Type B pancreatic cell (in vitro differentiated cells): Measurements from ENCODE around the gene FDPS. TPM values are rescaled to one million over a fixed set of nuclear protein-coding genes. Genes with fewer than 3 reads are reported as not detected.
A peak's percentile ranks its signal among the peaks of the same experiment; 100 is the strongest.

Experiments
- DNase-seq: peaks from one replicate; pipeline ENCODE4 v3.0.0; 2021; ENCODE audit warnings: mixed read lengths; ENCODE audit not compliant: unreplicated experiment; ENCODE audit errors: extremely low spot score
- H3K27ac Mint-ChIP-seq: 2 replicates; pipeline ENCODE4 v1.8.0; 2021; ENCODE audit warnings: mild to moderate bottlenecking, mixed read lengths
- H3K27me3 Mint-ChIP-seq: 2 replicates; pipeline ENCODE4 v1.8.0; 2021; ENCODE audit warnings: mixed read lengths
- H3K36me3 Mint-ChIP-seq: 2 replicates; pipeline ENCODE4 v1.8.0; 2021; ENCODE audit warnings: mixed read lengths
- H3K4me1 Mint-ChIP-seq: one replicate; pipeline ENCODE4 v1.8.0; 2021; ENCODE audit warnings: mixed read lengths; ENCODE audit not compliant: unreplicated experiment
- H3K4me3 Mint-ChIP-seq: 2 replicates; pipeline ENCODE4 v1.8.0; 2021; ENCODE audit warnings: mild to moderate bottlenecking, mixed read lengths
- H3K9me3 Mint-ChIP-seq: 2 replicates; pipeline ENCODE4 v1.8.0; 2021; ENCODE audit warnings: mixed read lengths
- total RNA-seq: library from RNA; stranded (reverse); gene quantifications from 2 replicates; pipeline ENCODE4 v1.2.1, GENCODE V29; 2021; ENCODE audit warnings: low replicate concordance
- TF ChIP-seq, protein P1 (sequence below): fragments of 200-600 bp; sonication (generic); conservative IDR thresholded peaks from 2 replicates; pipeline ENCODE4 v1.5.0; 2021; ENCODE audit warnings: antibody characterized with exemption, mild to moderate bottlenecking

Gene FDPS
- total RNA-seq, 1 donor from 2014 or later, result 183 TPM

DNA sequence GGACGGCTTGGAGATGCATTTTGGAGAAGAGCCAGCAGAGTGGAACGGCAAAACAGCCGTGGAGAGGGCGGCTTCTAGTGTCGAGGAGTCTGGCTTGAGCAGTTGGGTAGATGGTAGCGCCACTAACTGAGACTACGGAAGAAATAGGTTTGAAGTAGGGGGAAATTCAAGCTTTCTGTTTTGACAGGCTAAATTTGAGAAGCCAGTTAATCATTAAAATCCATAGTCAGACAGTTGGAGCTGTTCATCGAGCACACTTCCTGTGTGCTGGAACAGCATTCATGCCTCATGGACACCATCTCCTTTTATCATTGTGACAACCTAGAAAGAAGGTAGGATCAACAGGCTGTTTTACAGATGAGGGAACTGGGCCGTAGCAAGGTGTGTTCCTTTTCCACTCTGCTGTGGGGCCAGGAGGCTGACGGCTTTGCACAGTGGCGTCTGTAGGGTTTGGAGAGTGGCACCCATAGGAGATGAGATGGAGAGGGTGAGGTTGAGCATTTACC lies 4.1 kb upstream of the FDPS start:
- no peaks in the 10 kb centered on the region for H3K9me3 Mint-ChIP-seq
- no peaks in the 10 kb centered on the region for H3K27me3 Mint-ChIP-seq
- H3K36me3 Mint-ChIP-seq, result no peaks in the 10 kb centered on the region
- DNase-seq, result no peak
- peak overlapping the region; percentile 37 for H3K4me3 Mint-ChIP-seq
- TF ChIP-seq, protein P1, sequence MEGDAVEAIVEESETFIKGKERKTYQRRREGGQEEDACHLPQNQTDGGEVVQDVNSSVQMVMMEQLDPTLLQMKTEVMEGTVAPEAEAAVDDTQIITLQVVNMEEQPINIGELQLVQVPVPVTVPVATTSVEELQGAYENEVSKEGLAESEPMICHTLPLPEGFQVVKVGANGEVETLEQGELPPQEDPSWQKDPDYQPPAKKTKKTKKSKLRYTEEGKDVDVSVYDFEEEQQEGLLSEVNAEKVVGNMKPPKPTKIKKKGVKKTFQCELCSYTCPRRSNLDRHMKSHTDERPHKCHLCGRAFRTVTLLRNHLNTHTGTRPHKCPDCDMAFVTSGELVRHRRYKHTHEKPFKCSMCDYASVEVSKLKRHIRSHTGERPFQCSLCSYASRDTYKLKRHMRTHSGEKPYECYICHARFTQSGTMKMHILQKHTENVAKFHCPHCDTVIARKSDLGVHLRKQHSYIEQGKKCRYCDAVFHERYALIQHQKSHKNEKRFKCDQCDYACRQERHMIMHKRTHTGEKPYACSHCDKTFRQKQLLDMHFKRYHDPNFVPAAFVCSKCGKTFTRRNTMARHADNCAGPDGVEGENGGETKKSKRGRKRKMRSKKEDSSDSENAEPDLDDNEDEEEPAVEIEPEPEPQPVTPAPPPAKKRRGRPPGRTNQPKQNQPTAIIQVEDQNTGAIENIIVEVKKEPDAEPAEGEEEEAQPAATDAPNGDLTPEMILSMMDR, result no peak
- H3K4me1 Mint-ChIP-seq, result peaks cover 5% of the 10 kb centered on the region
- peak overlapping the region; percentile 83 for H3K27ac Mint-ChIP-seq

DNA sequence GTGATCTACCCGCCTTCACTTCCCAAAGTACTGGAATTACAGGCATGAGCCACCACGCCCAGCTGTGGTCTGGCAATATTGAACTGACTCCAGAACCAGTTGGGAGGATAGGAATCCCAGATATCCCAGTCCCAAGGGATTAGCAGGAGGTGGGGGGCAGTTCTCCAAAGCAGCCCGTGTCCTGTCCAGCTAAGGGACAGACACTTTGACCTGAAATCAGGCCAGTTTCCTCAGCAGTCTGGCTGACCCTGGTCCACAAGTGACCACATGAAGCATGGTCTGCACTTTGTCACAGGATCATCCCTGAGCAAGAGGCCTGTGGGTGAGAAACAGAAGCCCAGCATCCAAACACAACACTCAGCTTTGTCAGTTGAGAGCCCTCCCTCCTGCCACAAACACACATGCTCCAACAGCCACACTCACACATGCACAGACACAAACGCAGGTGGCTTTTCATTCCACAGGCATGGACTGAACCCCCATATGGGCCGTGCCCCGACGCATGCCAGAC lies 2.7 kb upstream of the FDPS start:
- H3K9me3 Mint-ChIP-seq, result no peaks in the 10 kb centered on the region
- H3K36me3 Mint-ChIP-seq, result peaks cover 3% of the 10 kb centered on the region
- no peak for DNase-seq
- H3K4me3 Mint-ChIP-seq, result peak overlapping the region; percentile 51
- TF ChIP-seq, protein P1, result no peak
- peaks cover 12% of the 10 kb centered on the region for H3K4me1 Mint-ChIP-seq
- no peaks in the 10 kb centered on the region for H3K27me3 Mint-ChIP-seq
- peak overlapping the region; percentile 68 for H3K27ac Mint-ChIP-seq

DNA sequence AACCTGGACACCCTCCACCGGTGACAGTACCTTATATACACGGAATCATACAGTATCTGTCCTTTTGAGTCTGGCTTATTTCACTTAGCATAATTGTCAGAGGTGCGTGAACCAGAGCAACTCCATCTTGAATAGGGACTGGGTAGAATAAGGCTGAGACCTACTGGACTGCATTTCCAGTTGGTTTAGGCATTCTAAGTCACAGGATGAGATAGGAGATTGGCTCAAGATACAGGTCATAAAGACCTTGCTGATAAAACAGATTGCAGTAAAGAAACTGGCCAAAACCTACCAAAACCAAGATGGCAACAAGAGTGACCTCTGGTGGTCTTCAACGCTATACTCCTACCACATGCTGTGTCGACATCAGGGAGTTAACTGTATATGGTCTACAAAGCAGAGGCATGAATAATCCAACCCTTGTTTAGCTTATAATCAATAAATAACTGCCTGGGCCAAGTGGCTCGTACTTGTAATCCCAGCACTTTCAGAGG lies 1.4 kb upstream of the FDPS start:
- H3K27me3 Mint-ChIP-seq, result no peaks in the 10 kb centered on the region
- no peaks in the 10 kb centered on the region for H3K9me3 Mint-ChIP-seq
- TF ChIP-seq, protein P1, result peak; percentile 64
- peak overlapping the region; percentile 70 for H3K4me3 Mint-ChIP-seq
- H3K36me3 Mint-ChIP-seq, result peaks cover 10% of the 10 kb centered on the region
- DNase-seq, result no peak
- H3K27ac Mint-ChIP-seq, result peak overlapping the region; percentile 69
- peaks cover 12% of the 10 kb centered on the region for H3K4me1 Mint-ChIP-seq

DNA sequence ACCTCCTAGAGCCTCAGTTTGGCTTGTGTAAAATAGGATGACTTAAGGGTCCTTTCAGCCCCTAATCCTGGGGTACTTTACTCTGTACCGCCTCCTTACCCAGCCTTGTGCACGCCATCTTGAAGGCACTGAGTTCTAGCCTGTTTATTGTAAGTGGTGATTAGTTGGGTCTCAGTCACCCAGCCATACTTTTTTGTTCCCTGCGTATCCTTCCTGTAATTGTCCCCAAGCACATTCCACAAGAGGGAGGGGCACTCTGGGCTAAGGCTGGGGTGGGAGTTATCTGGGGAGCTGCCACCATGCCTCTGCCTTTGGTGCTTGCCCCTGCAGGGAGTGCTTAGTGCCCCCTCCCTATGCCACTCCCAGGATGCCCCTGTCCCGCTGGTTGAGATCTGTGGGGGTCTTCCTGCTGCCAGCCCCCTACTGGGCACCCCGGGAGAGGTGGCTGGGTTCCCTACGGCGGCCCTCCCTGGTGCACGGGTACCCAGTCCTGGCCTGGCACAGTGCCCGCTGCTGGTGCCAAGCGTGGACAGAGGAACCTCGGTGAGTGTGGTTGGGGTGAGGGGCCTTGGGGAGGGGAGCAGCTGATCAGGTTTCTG lies 856 bp downstream of the FDPS start:
- TF ChIP-seq, protein P1, result no peak
- peak overlapping the region; percentile 94 for H3K27ac Mint-ChIP-seq
- H3K9me3 Mint-ChIP-seq, result no peaks in the 10 kb centered on the region
- H3K4me1 Mint-ChIP-seq, result peaks cover 12% of the 10 kb centered on the region
- H3K36me3 Mint-ChIP-seq, result peaks cover 17% of the 10 kb centered on the region
- H3K27me3 Mint-ChIP-seq, result no peaks in the 10 kb centered on the region
- peak overlapping the region; percentile 99 for H3K4me3 Mint-ChIP-seq
- no peak for DNase-seq

DNA sequence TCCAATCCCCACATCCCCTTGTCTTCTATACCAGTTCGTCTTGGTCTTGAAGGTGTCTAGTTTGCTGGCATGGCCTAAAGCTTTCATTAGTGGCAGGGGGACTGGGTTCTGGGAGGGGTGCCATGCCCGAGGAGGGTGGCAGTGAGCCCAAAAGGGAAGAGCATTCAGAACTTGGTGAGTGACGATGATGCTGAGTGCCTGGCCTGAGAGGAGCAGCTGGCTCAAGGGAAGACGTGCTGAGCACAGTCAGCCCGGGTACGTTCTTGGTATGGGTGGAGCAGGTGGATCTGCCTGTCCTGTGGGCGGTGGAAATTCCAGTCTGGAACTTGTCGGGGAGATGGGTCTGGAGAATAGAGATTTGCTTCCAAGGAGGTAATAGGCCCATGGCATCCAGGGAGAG lies 4.6 kb downstream of the FDPS start:
- Mint-ChIP-seq H3K4me1 (peaks cover 12% of the 10 kb centered on the region), H3K27ac (peak overlapping the region; percentile 3), H3K4me3 (peak overlapping the region; percentile 6), H3K27me3 (no peaks in the 10 kb centered on the region), H3K9me3 (no peaks in the 10 kb centered on the region), H3K36me3 (peaks cover 17% of the 10 kb centered on the region)
- TF ChIP-seq, protein P1, result no peak
- DNase-seq, result no peak
